BLaER1 (cell line): ENCODE results near the gene PTPRN2.

Experiments
- H3K27ac ChIP-seq: shearing (Covaris generic); formaldehyde crosslinking; 2 replicates; pipeline ENCODE4 v1.8.1; 2022
- H3K27me3 ChIP-seq: shearing (Covaris generic); formaldehyde crosslinking; 2 replicates; pipeline ENCODE4 v1.8.1; 2022
- H3K36me3 ChIP-seq: shearing (Covaris generic); formaldehyde crosslinking; 2 replicates; pipeline ENCODE4 v1.8.1; 2022
- H3K4me1 ChIP-seq: shearing (Covaris generic); formaldehyde crosslinking; 2 replicates; pipeline ENCODE4 v1.8.1; 2022
- H3K4me2 ChIP-seq: shearing (Covaris generic); formaldehyde crosslinking; 2 replicates; pipeline ENCODE4 v1.8.1; 2022
- H3K4me3 ChIP-seq: shearing (Covaris generic); formaldehyde crosslinking; 2 replicates; pipeline ENCODE4 v1.8.1; 2022
- H3K9ac ChIP-seq: shearing (Covaris generic); formaldehyde crosslinking; 2 replicates; pipeline ENCODE4 v1.8.1; 2022
- H3K9me3 ChIP-seq: shearing (Covaris generic); formaldehyde crosslinking; 2 replicates; pipeline ENCODE4 v1.8.1; 2022
- H4K20me1 ChIP-seq: shearing (Covaris generic); formaldehyde crosslinking; 2 replicates; pipeline ENCODE4 v1.8.1; 2022
- Cebpa-rat ChIP-seq: shearing (Covaris generic); IDR thresholded peaks from 2 replicates; pipeline ENCODE4 v1.8.1; 2022

Gene PTPRN2

DNA sequence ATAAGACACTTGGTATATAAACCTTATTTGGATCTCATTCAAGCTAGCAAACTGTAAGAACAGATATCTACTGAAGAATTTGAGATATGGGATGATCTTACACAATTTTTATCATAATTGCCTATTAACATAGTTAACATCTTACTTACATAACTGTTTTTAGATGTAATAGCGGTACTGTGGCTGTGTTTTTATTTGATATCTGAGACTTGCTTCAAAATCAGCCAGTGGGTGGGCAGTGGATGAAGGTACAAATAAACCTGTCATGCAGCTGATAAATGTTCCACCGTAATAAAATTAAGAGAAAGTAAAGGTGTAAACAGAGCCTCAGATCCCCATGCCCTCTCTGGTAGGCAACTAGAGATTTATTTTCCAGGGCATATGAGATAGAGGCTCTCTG is 28.4 kb upstream of the PTPRN2 start:
- Histone ChIP-seq H3K9ac (no peak overlapping the region), H3K27ac (no peak overlapping the region), H3K4me3 (no peak overlapping the region), H3K4me2 (no peak overlapping the region), H3K27me3 (no peaks in the 10 kb centered on the region), H3K36me3 (peaks cover 22% of the 10 kb centered on the region), H4K20me1 (no peaks in the 10 kb centered on the region), H3K9me3 (no peaks in the 10 kb centered on the region), H3K4me1 (peaks cover 37% of the 10 kb centered on the region)
- TF ChIP-seq Cebpa-rat = no peak

DNA sequence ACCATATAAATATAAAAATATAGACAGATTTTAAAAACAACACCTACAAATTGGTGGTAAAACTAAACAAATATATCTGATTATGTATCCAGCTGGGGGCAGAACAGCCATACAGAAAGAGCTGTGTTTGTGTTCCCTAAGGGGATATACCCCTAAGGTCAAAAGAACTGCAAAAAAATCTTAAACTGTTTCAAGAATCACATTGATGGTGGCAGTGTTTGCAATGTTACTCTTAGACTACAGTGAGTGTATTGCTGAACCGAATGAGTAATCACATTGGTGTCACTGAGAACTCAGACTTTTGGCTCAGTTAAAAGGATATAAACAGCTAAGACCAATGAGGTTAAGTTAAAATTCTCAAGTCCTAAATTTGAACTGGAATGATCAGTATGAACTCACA is 27.1 kb upstream of the PTPRN2 start:
- Histone ChIP-seq H3K4me2 (no peak overlapping the region), H3K4me3 (no peak overlapping the region), H3K9ac (no peak overlapping the region), H4K20me1 (no peaks in the 10 kb centered on the region), H3K27me3 (no peaks in the 10 kb centered on the region), H3K4me1 (peaks cover 45% of the 10 kb centered on the region), H3K27ac (no peak overlapping the region), H3K36me3 (peaks cover 25% of the 10 kb centered on the region), H3K9me3 (no peaks in the 10 kb centered on the region)
- no peak for TF ChIP-seq Cebpa-rat

DNA sequence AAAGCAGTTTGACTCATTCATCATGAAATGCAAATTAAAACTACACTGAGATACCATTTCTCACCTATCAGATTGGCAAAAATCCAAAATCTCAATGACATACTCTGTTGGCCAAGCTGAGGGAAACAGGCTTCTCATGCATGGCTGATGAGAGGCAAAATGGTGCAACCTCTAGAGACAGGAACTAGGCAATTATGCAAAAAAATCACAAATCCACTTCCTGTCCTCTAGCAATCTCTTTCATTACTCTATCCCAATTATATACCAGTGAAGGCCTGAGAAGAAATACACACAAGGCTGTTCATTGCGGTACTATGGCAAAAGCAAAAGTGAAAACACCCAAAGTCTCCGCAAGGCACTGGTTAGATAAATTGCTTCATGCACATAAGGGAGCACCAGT is 25.9 kb upstream of the PTPRN2 start:
- H3K9ac ChIP-seq = no peak overlapping the region
- no peak overlapping the region for H3K4me3 ChIP-seq
- H3K4me2 ChIP-seq = peak overlapping the region; percentile 62
- H3K36me3 ChIP-seq = peaks cover 20% of the 10 kb centered on the region
- H3K27me3 ChIP-seq = no peaks in the 10 kb centered on the region
- H4K20me1 ChIP-seq = no peaks in the 10 kb centered on the region
- H3K9me3 ChIP-seq = no peaks in the 10 kb centered on the region
- H3K4me1 ChIP-seq = peaks cover 52% of the 10 kb centered on the region
- H3K27ac ChIP-seq = 0 out of 2 replicates have a peak overlapping the region, but pooled peaks have one; percentile 5
- TF ChIP-seq Cebpa-rat = no peak

DNA sequence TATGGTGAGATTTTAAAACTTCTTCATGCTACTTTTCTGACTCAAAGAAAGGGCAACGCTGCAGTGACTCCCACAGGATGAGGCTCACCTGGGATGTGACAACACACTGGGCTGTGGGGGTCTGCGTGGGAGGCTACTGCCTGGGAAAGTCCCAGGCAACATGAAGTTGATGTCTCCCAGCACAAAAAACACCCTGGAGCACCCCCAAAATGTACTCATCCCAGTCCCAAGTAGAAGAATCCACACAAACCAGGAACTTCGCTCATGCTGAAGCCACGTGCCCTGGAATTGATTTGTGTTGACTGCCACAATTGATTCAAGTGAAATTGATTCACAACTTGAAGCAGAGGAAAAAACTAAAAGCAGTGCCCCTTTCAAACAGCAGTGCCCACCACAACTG is 24.9 kb upstream of the PTPRN2 start:
- H3K4me1 ChIP-seq = peaks cover 52% of the 10 kb centered on the region
- H3K4me3 ChIP-seq = no peak overlapping the region
- H3K4me2 ChIP-seq = peak overlapping the region; percentile 62
- H3K9ac ChIP-seq = no peak overlapping the region
- H3K27ac ChIP-seq = peak overlapping the region; percentile 24; the same call in 1 of the 2 replicates
- peaks cover 17% of the 10 kb centered on the region for H3K36me3 ChIP-seq
- H3K9me3 ChIP-seq = no peaks in the 10 kb centered on the region
- no peaks in the 10 kb centered on the region for H3K27me3 ChIP-seq
- H4K20me1 ChIP-seq = no peaks in the 10 kb centered on the region
- TF ChIP-seq Cebpa-rat = no peak

DNA sequence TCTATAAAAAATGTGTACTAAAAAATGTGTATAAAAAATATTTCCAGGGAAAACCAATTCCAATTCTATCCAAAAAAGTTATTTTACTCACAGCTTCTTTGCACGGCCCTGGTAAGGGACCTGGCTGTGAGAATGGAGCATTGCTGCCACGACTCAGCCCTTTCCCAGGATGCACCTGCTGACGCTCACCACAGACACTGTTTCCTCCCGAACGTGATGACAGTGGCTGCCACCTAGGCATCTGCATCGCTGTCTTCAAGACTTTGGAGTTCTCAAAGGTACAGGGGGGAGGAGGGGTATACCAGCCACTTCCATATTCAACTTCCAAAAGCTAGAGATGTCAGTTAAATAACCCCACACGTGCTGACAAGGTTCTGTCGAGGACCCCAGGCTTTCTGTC is 23.9 kb upstream of the PTPRN2 start:
- TF ChIP-seq Cebpa-rat = no peak
- Histone ChIP-seq H3K4me1 (peaks cover 52% of the 10 kb centered on the region), H3K9ac (no peak overlapping the region), H3K9me3 (no peaks in the 10 kb centered on the region), H3K27ac (peak overlapping the region; percentile 2; the same call in 1 of the 2 replicates), H4K20me1 (no peaks in the 10 kb centered on the region), H3K4me3 (no peak overlapping the region), H3K4me2 (peak overlapping the region; percentile 62), H3K27me3 (no peaks in the 10 kb centered on the region), H3K36me3 (peaks cover 25% of the 10 kb centered on the region)

DNA sequence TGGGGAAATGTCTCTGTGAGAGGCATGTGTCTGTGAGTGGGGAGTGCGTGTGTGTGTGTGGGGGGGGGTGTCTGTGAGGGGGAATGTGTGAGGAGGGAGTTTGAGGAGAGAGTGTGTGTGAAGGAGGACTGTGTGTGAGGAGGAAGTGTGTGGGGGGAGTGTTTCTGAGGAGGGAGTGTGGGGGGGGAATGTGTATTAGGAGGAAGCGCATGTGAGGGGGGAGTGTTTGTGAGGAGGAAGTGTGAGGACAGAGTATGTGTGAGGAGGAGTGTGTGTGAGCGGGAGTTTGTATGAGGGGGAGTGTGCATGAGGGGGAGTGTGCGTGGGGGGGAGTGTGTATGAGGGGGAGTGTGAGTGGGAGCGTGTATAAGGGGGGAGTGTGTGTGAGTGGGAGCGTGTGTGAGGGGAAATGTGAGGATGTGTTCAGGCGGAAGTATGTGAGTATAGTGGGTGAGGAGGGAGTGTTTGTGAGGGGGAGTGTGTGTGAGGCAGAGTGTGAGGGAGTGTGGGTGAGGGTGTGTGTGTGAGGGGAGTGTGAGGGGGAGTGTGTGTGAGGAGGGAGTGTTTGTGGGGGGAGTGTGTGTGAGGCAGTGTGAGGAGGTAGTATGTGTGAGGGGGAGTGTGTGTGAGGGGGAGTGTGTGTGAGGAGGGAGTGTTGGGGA is 21.8 kb upstream of the PTPRN2 start:
- H3K36me3 ChIP-seq = peaks cover 36% of the 10 kb centered on the region
- H3K27me3 ChIP-seq = no peaks in the 10 kb centered on the region
- no peak overlapping the region for H3K9ac ChIP-seq
- no peaks in the 10 kb centered on the region for H4K20me1 ChIP-seq
- H3K9me3 ChIP-seq = no peaks in the 10 kb centered on the region
- peaks cover 51% of the 10 kb centered on the region for H3K4me1 ChIP-seq
- H3K27ac ChIP-seq = peak overlapping the region; percentile 41; the same call in 1 of the 2 replicates
- H3K4me3 ChIP-seq = no peak overlapping the region
- no peak for TF ChIP-seq Cebpa-rat
- no peak overlapping the region for H3K4me2 ChIP-seq

DNA sequence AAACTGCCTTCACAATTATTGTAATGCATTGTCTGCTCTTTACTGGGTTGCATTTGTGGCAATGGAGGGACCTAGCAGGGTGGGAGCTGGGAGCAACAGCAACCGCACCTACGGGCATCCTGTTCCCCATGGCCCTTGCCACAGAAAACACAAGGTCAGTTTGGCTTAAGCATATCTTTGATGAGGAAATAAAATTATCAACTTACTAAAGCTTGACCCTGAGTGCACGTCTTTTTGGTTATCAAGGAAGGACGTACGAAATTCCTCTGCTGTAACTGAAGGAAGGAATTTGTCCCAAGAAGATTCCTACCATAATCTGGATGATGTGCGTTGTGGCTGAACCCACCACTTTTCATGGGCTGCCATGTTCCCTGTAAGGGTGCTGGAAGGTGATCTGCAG is 19.9 kb upstream of the PTPRN2 start:
- TF ChIP-seq Cebpa-rat = no peak
- Histone ChIP-seq H3K27ac (no peak overlapping the region), H3K4me1 (peaks cover 46% of the 10 kb centered on the region), H3K27me3 (no peaks in the 10 kb centered on the region), H3K4me3 (no peak overlapping the region), H3K9me3 (no peaks in the 10 kb centered on the region), H3K4me2 (no peak overlapping the region), H3K9ac (no peak overlapping the region), H3K36me3 (peaks cover 30% of the 10 kb centered on the region), H4K20me1 (no peaks in the 10 kb centered on the region)

DNA sequence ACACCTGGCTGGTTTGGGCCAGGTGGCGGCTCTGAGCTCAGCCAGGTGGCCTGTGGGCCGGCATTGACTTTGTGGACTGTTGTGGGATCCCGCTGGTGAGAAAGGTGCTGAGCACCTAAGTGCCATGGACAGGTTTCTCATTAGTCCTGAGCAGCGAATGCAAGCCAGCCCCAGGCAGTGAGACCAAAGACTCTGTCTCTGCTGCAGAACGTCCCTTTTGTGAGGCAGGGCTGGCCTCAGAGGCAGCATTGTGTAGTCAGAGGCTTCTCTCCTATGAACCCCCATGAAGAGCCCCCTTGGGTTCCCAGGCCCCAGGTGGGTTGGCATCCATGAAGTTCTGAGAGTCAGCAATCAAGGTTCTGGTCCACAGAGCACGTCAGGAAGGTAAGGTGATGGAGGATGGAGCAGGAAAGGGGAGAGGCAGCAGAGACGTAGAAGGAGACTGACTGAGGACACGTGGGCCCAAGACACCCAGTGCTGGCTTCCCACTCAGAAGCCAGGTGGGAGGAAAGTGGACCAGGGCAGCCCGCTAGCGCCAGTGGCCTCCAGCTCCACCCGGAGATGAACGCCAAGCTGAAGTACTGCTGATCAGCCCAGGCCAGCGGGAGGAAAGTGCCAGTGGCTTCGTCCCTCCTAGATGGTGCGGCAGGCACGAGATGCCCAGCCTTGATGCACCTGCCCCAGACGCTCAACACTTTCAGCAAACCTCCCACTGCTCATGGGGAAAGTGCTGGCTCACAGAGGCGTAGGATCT is 19.2 kb upstream of the PTPRN2 start:
- no peaks in the 10 kb centered on the region for H4K20me1 ChIP-seq
- H3K4me2 ChIP-seq = no peak overlapping the region
- H3K4me3 ChIP-seq = no peak overlapping the region
- H3K4me1 ChIP-seq = peaks cover 44% of the 10 kb centered on the region
- H3K36me3 ChIP-seq = peaks cover 30% of the 10 kb centered on the region
- TF ChIP-seq Cebpa-rat = no peak
- H3K9me3 ChIP-seq = no peaks in the 10 kb centered on the region
- no peak overlapping the region for H3K9ac ChIP-seq
- H3K27me3 ChIP-seq = no peaks in the 10 kb centered on the region
- no peak overlapping the region for H3K27ac ChIP-seq

DNA sequence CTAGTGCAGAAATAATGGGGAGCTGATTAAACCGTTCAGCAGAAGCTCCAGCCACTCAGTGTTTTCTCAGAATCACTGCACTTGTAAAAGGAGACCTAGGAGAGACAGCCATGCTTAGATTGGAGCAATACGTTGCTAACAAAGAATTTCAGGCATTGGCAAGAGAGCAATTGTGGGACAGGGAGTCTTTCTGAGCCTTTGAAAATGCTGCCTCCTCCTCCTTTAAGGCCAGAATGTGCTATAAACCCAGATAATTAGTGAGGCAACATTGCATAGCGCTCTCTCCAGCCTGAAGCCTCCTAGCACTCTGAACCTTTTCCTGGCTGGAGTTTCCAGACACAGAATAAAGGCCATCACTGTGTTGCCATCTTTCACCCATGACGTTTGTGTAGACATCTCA is 18.5 kb upstream of the PTPRN2 start:
- no peaks in the 10 kb centered on the region for H3K9me3 ChIP-seq
- no peaks in the 10 kb centered on the region for H4K20me1 ChIP-seq
- no peak for TF ChIP-seq Cebpa-rat
- no peak overlapping the region for H3K9ac ChIP-seq
- H3K27me3 ChIP-seq = no peaks in the 10 kb centered on the region
- peaks cover 37% of the 10 kb centered on the region for H3K4me1 ChIP-seq
- no peak overlapping the region for H3K4me3 ChIP-seq
- no peak overlapping the region for H3K27ac ChIP-seq
- H3K36me3 ChIP-seq = peaks cover 30% of the 10 kb centered on the region
- H3K4me2 ChIP-seq = no peak overlapping the region
